HG03025 (cell line): ENCODE measurements around the gene OSBPL9.
A peak's percentile ranks its signal among the peaks of the same experiment; 100 is the strongest.
"Not testable (repeated sequence)": the region's sequence is repeated elsewhere in the genome, so short reads cannot be mapped to it uniquely, and the experiment has no call there.

Experiments
- ATAC-seq: cut with Tn5 transposase; IDR thresholded peaks from one replicate; pipeline ENCODE4 v1.9.1; 2021; ENCODE audit warnings: mild to moderate bottlenecking, moderate library complexity; ENCODE audit not compliant: unreplicated experiment, low FRiP score

The OSBPL9 gene

DNA sequence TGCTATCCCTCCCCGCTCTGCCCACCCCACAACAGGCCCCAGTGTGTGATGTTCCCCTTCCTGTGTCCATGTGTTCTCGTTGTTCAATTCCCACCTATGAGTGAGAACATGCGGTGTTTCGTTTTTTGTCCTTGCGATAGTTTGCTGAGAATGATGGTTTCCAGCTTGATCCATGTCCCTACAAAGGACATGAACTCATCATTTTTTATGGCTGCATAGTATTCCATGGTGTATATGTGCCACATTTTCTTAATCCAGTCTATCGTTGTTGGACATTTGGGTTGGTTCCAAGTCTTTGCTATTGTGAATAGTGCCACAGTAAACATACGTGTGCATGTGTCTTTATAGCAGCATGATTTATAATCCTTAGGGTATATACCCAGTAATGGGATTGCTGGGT lies 84.9 kb downstream of the OSBPL9 start:
- not testable (repeated sequence) for ATAC-seq

DNA sequence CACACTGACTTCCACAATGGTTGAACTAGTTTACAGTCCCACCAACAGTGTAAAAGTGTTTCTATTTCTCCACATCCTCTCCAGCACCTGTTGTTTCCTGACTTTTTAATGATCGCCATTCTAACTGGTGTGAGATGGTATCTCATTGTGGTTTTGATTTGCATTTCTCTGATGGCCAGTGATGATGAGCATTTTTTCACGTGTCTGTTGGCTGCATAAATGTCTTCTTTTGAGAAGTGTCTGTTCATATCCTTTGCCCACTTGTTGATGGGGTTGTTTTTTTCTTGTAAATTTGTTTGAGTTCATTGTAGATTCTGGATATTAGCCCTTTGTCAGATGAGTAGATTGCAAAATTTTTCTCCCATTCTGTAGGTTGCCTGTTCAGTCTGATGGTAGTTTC lies 85.3 kb downstream of the OSBPL9 start:
- ATAC-seq: not testable (repeated sequence)

DNA sequence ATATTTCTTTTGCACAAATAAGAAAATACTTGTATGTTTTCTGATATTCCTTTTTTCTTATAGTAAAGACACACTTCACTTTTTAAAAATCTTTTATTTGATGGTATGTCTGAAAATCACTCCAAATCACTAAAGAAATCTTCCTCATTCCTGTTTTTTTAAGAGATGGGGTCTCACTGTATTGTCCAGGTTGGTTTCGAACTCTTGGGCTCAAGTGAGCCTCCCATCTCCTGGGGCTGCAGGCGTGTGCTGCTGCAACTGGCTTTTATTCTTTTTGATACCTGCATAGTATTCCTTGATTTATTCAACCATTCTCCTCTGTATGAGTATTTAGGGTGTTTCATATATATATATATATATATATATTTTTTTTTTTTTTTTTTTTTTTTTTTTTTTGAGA lies 88.1 kb downstream of the OSBPL9 start:
- no peak for ATAC-seq

DNA sequence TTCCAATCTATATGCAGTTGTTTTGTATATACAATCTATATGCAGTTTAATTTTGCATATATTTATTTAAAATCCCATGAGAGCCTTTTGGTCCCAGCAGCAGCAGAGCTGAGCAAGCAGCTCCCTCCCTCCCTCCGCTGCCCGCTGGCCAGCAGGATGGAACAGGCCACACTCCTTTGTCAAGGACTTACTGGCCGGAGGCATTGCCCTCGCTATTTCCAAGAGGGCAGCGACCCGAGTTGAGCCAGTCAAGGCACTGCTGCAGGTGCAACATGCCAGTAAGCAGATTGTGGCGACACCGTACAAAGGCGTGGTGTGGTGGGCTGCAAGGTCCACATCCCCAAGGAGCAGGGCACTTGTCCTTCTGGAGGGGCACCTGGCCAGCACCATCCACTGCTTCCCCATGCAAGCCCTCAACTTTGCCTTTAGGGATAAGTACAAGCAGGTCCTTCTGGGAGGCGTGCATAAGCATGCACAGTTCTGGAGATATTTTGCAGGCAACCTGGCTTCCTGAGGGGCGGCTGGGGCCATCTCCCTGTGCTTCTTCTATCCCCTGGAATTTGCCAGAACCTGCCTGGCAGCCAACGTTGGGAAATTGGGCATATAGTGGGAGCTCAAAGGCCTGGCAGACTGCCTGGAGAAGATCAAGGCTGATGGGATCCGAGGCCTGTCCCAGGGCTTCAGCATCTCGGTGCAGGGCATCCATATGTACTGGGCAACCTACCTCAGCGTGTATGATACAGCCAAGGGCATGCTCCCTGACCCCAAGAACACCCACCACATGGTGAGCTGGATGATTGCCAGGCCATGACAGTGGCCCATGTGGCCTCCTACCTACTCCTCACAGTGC lies 92.2 kb downstream of the OSBPL9 start:
- no peak for ATAC-seq

DNA sequence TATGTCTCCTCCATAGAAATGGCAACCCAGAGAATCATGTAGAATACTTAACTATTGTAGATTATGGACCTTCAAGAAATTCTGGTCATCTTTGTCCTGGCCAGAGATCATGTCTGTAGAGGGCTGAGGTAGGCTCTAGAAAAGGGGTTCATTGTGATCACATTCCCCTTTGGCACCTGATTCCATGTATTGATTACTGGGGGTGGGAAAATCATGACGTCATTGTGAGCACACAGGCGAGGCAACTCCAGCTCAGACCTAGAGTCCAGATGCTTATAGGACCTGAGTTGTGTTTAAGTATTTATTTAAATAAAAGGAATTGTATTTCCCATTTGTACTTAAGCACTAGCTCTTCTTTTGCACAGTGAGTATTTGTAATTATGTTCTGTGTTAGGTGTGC lies 93.1 kb downstream of the OSBPL9 start:
- ATAC-seq: no peak

DNA sequence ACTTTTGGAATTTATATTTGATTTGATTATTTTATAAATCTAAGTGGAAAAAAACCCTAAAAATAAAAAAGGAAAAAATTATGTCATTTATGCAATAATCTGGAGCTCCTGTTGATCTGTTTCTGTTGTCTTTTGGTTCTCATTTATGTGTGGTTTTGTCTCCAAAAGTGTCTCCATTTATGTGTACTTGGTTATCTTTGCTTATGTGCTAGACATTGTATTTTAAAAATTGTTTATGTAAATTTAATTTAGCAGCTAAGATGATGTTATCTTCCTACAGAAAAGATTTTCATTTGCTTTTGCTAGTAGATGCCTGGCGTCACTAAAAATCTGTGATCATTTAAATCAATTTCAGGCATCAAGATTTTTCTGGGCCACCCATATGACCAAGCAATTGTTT lies 95.7 kb downstream of the OSBPL9 start:
- no peak for ATAC-seq

DNA sequence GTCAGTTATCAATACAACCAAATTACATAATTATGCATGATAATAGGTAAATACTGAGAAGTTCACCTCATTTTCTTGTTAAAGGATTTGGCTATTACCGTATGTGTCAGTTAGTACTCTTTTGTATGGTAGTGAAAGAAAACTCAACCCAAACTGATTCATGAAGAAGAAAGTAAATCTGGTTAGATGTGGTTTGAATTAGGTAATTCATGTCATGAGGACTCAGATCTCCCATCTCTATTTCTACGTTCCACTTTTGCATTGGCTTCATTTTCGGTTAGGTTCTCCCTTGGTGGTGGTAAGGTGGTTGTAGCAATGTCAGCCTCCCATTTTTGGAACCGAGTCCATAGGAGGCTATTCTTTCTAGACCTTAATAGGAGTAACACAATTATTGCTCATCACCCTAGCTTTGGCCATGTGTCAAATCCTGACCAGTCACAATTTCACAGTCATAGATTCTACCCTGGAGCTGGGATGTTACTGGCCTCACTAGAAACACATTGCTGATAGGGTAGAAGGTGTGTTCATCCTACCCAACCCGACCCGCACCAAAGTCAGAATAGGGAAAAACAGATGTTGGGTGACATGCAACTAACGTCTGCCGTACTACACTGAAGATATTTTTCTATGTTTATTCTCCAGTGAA lies 97.6 kb downstream of the OSBPL9 start:
- no peak for ATAC-seq

DNA sequence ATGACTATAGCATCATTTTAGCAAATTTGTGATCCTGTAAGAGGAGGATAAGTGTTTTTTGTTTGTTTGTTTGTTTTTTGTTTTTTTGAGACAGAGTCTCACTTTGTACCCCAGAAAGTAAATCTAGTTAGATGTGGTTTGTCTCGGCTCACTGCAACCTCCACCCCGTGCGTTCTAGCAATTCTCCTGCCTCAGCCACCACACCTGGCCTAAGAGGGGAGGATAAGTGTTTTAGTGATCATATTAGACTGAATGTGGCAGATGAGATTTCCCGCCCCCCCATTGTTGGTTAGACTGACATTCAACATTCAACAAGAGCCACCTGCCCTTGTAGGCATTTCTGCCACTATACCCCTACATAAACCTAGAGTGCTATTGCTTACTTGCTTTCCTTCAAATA lies 98.5 kb downstream of the OSBPL9 start:
- no peak for ATAC-seq

DNA sequence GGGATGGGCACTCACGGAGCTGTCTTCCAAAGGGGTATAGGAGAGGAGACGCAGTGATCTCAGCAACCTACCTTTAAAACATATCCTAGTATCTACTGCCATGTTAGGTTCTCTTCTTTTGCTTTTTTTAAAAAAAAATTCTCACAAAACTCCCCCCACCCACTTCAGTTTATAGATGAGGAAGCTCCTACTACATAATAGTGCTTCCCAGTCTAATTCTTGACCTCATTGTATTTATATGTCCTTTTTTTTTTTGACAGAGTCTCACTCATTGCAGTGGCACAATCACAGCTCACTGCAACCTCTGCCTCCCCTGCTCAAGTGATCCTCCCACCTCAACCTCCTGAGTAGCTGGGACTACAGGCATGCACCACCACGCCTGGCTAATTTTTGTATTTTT lies 99.9 kb downstream of the OSBPL9 start:
- ATAC-seq: no peak

DNA sequence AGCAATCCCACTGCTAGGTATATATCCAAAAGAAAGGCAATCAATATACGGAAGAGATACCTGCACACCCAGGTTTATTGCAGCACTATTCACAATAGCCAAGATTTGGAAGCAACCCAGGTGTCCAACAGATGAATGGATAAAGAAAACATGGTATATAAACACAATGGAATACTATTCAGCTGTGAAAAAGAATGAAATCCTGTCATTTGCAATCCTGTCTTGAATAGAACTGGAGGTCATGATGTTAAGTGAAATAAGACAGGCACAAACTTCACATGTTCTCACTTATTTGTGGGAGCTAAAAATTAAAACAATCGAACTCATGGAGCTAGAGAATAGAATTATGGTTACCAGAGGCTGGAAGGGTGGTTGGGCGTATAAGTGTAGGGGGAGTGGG lies 101.0 kb downstream of the OSBPL9 start:
- no peak for ATAC-seq

DNA sequence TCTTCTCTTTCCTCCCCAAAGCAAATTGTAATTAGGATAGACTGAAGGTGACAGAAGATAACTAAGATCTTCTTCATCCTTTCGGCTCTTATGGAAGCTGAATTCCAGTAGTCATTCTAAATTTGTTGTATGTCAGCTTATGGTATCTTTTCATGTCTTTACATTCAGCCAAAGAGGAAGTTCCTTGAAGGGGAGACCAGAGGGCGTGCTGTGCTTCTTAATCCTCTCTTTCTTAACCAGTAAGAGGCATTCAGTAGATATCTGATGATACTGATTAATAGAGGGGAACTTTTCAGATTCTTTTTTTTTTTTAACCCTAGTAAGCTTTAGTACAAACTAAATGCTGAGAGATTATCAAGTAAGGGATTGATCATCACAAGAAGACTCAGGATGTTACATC lies 102.3 kb downstream of the OSBPL9 start:
- ATAC-seq: no peak

DNA sequence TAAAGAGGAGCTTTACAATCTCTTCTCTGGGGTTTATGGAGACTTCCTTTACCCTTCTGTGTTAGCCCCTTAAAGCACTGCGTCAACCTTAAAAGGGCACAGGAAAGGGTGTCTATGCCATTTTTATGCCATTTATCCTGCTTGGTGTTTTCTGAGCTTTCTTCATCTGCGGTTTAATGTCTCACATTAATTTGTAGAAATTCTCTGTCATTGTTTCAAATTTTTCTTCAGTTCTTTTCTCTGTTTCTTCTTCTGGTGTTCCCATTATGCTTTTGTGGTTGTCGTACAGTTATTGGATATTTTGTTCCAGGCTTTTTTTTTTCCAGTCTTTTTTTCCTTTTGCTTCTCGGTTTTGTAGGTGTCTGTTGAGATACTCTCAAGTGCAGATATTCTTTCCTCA lies 107.9 kb downstream of the OSBPL9 start:
- no peak for ATAC-seq

DNA sequence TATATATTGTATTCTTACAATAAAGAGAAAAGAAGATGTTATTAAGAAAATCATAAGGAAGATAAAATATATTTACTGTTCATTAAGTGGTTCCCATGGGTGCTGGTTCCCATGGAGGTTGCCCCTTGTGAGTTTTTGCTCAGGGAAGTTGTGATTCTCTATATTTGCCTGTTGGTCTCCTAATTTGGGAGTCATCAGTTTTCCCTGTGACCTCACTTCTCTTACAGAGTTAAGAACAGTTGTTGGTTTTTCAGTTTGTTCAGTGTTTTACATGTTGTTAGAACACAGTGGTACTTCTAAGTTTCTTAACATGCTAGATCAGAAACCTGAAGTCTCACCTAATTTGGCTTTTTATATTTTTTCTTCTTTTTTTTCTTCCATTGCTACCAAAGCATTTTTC lies 109.2 kb downstream of the OSBPL9 start:
- ATAC-seq: no peak

DNA sequence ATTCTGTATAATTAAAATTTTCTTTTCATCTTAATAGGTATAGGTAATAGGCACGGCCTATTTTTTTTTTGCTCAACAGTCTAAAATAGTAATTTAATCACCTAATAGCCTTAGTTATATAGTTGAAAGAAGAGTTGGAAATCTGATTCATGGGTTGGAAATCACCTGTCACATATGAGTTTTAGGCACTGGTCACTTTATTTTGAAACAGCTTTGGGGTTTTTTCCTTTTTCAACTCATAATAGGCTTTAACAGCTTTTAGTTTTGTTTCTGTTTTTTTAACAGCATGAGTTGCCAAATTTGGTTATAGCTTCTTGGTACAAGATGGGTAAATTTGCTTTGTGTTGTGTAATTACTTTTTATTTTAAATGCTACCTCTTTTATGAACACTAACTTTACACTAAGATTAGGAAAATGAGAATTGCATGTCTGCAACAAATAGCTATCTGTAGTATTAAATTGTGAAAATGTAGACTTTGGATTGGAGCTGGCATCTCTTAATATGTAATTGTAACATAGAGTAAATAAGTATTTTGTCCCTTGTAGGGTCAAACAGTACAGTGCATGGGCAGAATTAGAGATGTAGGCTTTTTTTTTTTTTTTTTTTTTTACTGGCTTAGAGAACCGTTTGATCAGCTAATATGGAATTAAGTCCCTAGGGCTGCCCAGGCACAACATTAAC lies 109.8 kb downstream of the OSBPL9 start:
- ATAC-seq: no peak

DNA sequence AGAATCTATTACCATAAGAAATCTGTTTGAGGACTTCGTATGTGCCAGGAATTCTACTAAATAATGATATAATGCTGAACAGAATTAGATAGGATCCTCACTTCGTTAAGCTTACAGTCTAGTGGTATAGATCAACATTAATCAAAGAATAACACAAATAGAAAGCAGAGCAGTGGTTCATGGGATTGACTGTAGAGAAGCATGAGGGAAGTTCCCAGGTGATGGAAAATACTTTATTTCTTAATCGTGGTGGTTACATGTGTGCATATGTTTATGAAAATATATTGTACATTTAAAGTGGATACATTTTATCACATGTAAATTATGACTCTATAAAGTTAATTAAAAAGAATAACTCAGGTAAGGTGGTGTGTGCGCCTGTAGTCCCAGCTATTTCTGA lies 110.5 kb downstream of the OSBPL9 start:
- ATAC-seq: no peak

DNA sequence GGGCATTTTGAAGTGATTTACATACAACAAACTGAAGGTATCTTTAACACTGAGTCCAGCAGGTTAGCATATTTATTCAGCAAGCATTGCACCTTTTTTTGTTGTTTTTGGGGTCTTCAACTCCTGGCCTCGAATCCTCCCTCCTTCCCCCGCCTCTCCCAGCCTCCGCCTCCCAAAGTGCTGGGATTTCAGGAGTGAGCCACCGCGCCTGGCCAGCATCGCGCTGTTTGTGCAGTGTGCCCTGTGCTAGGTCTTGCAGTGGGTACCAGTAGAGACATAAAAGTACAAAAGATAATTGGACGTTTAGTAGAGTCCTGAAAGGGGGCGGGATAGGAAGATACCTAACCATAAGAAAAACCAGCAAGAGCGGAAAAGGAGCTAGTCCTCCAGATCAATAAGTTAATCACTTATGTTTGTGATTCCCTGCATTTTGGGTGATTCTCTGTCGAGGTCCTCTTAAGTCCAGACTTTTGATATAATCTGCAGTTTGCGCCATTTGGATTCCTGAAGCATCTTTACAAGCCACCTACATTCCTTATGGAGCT lies 111.8 kb downstream of the OSBPL9 start:
- ATAC-seq: no peak

DNA sequence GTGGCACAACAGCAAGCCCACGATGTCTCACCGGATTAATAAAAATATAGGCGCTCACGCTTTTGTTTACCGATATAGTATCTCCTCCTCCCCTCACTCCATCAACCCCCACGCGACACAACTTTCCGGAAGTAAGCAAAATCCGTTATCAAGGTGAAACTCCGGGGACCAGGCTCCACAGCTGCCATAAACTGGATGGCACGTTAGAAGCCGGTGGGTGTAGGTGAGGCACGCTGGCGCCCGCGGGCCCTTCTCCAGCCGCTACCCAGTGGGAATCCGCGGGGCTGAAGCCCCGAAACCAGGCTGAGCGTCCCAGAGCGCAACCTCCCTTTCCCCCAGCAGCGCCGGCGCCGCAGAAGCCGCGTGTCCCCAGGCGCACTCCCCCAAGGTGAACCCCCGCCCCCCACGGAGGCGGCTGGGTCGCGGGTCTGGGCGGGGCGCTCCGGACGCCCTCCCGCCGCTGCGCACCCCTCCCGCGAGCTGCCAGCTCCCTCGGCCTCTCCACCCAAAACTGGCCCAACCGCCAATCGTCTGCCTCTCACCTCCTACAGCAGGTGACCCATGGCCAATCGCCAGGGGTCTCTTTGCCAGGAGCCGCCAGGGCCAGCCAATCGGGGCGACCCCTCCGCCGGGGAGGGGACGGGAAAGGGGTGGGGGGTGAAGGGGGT lies 112.4 kb downstream of the OSBPL9 start:
- peak; percentile 89 for ATAC-seq

DNA sequence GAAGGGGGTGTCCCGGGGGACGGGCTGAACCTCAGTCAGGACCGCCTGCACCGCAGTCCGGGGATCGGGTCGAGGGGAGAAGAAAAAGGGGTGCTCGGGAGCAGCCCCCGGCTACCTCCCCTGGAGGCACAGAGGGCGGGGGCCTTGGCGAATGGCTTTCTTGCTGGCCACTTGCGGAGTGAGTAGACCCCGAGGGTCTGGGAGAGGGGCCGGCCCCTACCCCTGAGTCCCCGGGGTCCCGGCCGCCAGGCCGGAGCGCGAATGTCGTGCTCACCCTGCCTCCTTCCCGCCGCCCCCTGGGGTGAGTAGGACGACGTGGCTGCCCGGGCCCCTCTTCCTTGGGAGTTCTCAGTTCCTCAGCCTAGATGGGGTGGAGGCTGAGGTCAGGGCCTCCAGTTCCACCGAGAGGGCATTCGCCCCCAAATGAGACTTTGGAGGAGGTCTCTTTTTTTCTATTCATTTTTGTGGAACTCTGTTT lies 113.0 kb downstream of the OSBPL9 start:
- peak; percentile 39 for ATAC-seq

DNA sequence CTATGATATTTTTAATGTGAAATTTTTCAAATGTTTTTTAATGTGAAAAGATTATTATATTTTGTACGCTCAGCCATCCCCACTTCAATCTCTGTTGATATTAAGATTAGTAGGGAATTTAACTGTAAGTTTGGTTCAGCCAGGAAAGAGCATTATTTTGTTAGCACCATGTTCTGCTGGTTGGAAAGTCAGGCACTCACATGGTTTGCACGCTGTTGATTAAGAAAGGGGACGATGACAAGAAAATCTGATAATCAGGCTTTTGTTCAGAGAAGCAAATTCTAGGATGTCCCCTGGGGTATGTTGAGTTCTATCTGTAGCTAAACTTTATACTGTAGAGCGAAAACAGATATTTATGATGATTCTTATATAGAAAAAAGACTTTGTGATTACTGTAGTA lies 115.1 kb downstream of the OSBPL9 start:
- ATAC-seq: no peak

DNA sequence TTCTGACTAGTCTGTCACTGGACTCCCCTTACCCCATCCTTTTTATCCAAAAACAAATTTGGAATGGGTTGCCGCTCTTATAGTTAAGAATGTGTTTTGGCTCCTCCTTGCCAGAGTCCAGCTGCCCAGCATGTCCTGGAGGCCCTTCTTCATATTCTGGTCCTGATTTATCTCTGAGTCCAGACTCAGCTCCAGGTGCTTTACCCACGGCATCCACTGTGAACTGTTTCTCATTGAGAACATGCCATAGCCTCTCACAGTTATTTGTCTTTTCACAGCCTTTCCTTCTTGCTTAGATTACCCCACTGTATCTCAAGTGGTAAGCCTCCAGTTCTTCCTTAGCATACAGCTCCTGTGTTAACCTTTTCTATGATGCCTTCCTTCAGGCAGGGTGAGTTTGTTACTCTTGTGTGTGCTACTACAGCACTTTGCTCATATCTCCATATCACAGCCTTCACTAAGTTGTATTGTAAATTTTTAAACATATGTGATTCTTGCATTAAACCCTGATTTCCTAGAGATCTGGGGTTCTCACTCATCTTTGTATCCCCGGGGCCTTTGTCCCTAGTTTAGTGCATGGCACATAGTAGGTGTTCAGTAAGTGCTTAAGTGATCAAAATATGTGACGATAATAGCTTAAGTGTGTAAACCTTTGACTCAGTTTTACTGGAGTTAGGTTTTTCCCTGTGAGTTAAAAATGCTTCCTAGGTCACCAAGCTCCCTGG lies 116.0 kb downstream of the OSBPL9 start:
- ATAC-seq: no peak
